Measurements from ENCODE around the gene RRP8. TPM values are rescaled to one million over a fixed set of nuclear protein-coding genes. Genes with fewer than 3 reads are reported as not detected.
A peak's percentile ranks its signal among the peaks of the same experiment; 100 is the strongest.

Gene RRP8
- total and polyA plus RNA-seq, 2 donors from 2014 or later = 23.4 to 29.8 TPM

GRCh38 chr11:6642957-6643356, 39.5 kb upstream of the RRP8 start:
- DNase-seq (no peak), FAIRE-seq (no peak)

GRCh38 chr11:6640985-6641701, 37.7 kb upstream of the RRP8 start:
- peaks cover 0 to 23% (median 12%) of the 10 kb centered on the region in 3 donors for H3K4me1 ChIP-seq (ENCODE audit: control insufficient read depth in 2 of 3, insufficient read depth in 2 of 3, low read depth in 1 of 3, low read length in 3 of 3)
- H3K27me3 ChIP-seq (ENCODE audit: control insufficient read depth, insufficient read depth, low read length) = no peaks in the 10 kb centered on the region
- no peak overlapping the region for H3K27ac ChIP-seq (ENCODE audit: low read depth in 2 of 2, low read length in 2 of 2)
- peak in 1 of 5 donors; percentile 57 for DNase-seq
- H3K4me3 ChIP-seq (ENCODE audit: low read length in 3 of 3) = no peak overlapping the region
- FAIRE-seq = no peak
- H3K9ac ChIP-seq (ENCODE audit: low read length in 3 of 3) = no peak overlapping the region
- H3K9me3 ChIP-seq (ENCODE audit: control insufficient read depth in 2 of 3, insufficient read depth in 1 of 3, low read length in 3 of 3) = no peaks in the 10 kb centered on the region
- no peaks in the 10 kb centered on the region for H3K36me3 ChIP-seq (ENCODE audit: control insufficient read depth in 2 of 3, insufficient read depth in 3 of 3, low read length in 3 of 3)
- intact Hi-C loops (cut with DNase I) = no loop called here
- TF ChIP-seq CTCF (IDR thresholded peaks at IDR 0.05; ENCODE audit: borderline replicate concordance, extremely low read depth, insufficient read depth) = no peak

More at GRCh38 chr11:6642957-6643356, 39.5 kb upstream of the RRP8 start:
- no peak overlapping the region for H3K4me3 ChIP-seq (ENCODE audit: low read length in 3 of 3)
- no peak overlapping the region for H3K9ac ChIP-seq (ENCODE audit: low read length in 3 of 3)
- peaks cover 0 to 25% (median 6%) of the 10 kb centered on the region in 3 donors for H3K4me1 ChIP-seq (ENCODE audit: control insufficient read depth in 2 of 3, insufficient read depth in 2 of 3, low read depth in 1 of 3, low read length in 3 of 3)
- no peaks in the 10 kb centered on the region for H3K36me3 ChIP-seq (ENCODE audit: control insufficient read depth in 2 of 3, insufficient read depth in 3 of 3, low read length in 3 of 3)
- no peaks in the 10 kb centered on the region for H3K9me3 ChIP-seq (ENCODE audit: control insufficient read depth in 2 of 3, insufficient read depth in 1 of 3, low read length in 3 of 3)
- TF ChIP-seq CTCF (IDR thresholded peaks at IDR 0.05; ENCODE audit: borderline replicate concordance, extremely low read depth, insufficient read depth) = no peak
- intact Hi-C loops (cut with DNase I) = no loop called here
- no peaks in the 10 kb centered on the region for H3K27me3 ChIP-seq (ENCODE audit: control insufficient read depth, insufficient read depth, low read length)
- H3K27ac ChIP-seq (ENCODE audit: low read depth in 2 of 2, low read length in 2 of 2) = no peak overlapping the region

GRCh38 chr11:6640036-6640984, 36.9 kb upstream of the RRP8 start:
- no peaks in the 10 kb centered on the region for H3K36me3 ChIP-seq (ENCODE audit: control insufficient read depth in 2 of 3, insufficient read depth in 3 of 3, low read length in 3 of 3)
- TF ChIP-seq CTCF (IDR thresholded peaks at IDR 0.05; ENCODE audit: borderline replicate concordance, extremely low read depth, insufficient read depth) = no peak
- H3K9ac ChIP-seq (ENCODE audit: low read length in 3 of 3) = no peak overlapping the region
- no peak for FAIRE-seq
- intact Hi-C loops (cut with DNase I) = no loop called here
- peak in 1 of 5 donors; percentile 65 for DNase-seq
- H3K27me3 ChIP-seq (ENCODE audit: control insufficient read depth, insufficient read depth, low read length) = no peaks in the 10 kb centered on the region
- no peak overlapping the region for H3K27ac ChIP-seq (ENCODE audit: low read depth in 2 of 2, low read length in 2 of 2)
- H3K9me3 ChIP-seq (ENCODE audit: control insufficient read depth in 2 of 3, insufficient read depth in 1 of 3, low read length in 3 of 3) = no peaks in the 10 kb centered on the region
- H3K4me1 ChIP-seq (ENCODE audit: control insufficient read depth in 2 of 3, insufficient read depth in 2 of 3, low read depth in 1 of 3, low read length in 3 of 3) = peaks cover 0 to 18% (median 12%) of the 10 kb centered on the region in 3 donors
- H3K4me3 ChIP-seq (ENCODE audit: low read length in 3 of 3) = no peak overlapping the region
